Measurements from ENCODE around the gene ARL14. TPM values are rescaled to one million over a fixed set of nuclear protein-coding genes. Genes with fewer than 3 reads are reported as not detected.

The ARL14 gene
- polyA plus RNA-seq (ENCODE audit: insufficient read length in 4 of 4), result under 1 TPM in 3 of 4 donors, not detected in 1; 0.13 to 0.53 (median 0.42) TPM

- no peak for DNase-seq (ENCODE audit: low read depth in 4 of 4, low spot score in 3 of 4)
Measured at GRCh38 chr3:160676547-160677303, at the start of gene ARL14. TSS of gene ARL14 (plus strand) at chr3:160677160. CDS start at chr3:160677347, 187 bp downstream.

GRCh38 chr3:160629491-160629890 lies 47.5 kb upstream of the ARL14 start:
- no peak for DNase-seq (ENCODE audit: low read depth in 4 of 4, low spot score in 3 of 4)

- DNase-seq (ENCODE audit: low read depth in 4 of 4, low spot score in 3 of 4), result no peak
Measured at GRCh38 chr3:160633361-160634083, 43.4 kb upstream of the ARL14 start.

GRCh38 chr3:160635213-160635612 lies 41.7 kb upstream of the ARL14 start:
- no peak for DNase-seq (ENCODE audit: low read depth in 4 of 4, low spot score in 3 of 4)

- DNase-seq (ENCODE audit: low read depth in 4 of 4, low spot score in 3 of 4), result no peak
Measured at GRCh38 chr3:160637086-160637485, 39.9 kb upstream of the ARL14 start.

- DNase-seq (ENCODE audit: low read depth in 4 of 4, low spot score in 3 of 4), result no peak
Measured at GRCh38 chr3:160638184-160638583, 38.8 kb upstream of the ARL14 start.

- DNase-seq (ENCODE audit: low read depth in 4 of 4, low spot score in 3 of 4), result no peak
Measured at GRCh38 chr3:160641665-160642309, 35.2 kb upstream of the ARL14 start.

- DNase-seq (ENCODE audit: low read depth in 4 of 4, low spot score in 3 of 4), result no peak
Measured at GRCh38 chr3:160643994-160644393, 33.0 kb upstream of the ARL14 start.

- no peak for DNase-seq (ENCODE audit: low read depth in 4 of 4, low spot score in 3 of 4)
Measured at GRCh38 chr3:160644491-160644890, 32.5 kb upstream of the ARL14 start.

- DNase-seq (ENCODE audit: low read depth in 4 of 4, low spot score in 3 of 4), result no peak
Measured at GRCh38 chr3:160648701-160649100, 28.3 kb upstream of the ARL14 start.

GRCh38 chr3:160649596-160649995 lies 27.4 kb upstream of the ARL14 start:
- no peak for DNase-seq (ENCODE audit: low read depth in 4 of 4, low spot score in 3 of 4)

GRCh38 chr3:160653512-160653911 lies 23.4 kb upstream of the ARL14 start:
- no peak for DNase-seq (ENCODE audit: low read depth in 4 of 4, low spot score in 3 of 4)

- no peak for DNase-seq (ENCODE audit: low read depth in 4 of 4, low spot score in 3 of 4)
Measured at GRCh38 chr3:160660902-160661301, 16.1 kb upstream of the ARL14 start.

GRCh38 chr3:160661660-160662059 lies 15.3 kb upstream of the ARL14 start:
- DNase-seq (ENCODE audit: low read depth in 4 of 4, low spot score in 3 of 4), result no peak

GRCh38 chr3:160665231-160665630 lies 11.7 kb upstream of the ARL14 start:
- DNase-seq (ENCODE audit: low read depth in 4 of 4, low spot score in 3 of 4), result no peak

GRCh38 chr3:160665784-160666526 lies 11.0 kb upstream of the ARL14 start:
- DNase-seq (ENCODE audit: low read depth in 4 of 4, low spot score in 3 of 4), result no peak

- DNase-seq (ENCODE audit: low read depth in 4 of 4, low spot score in 3 of 4), result no peak
Measured at GRCh38 chr3:160667452-160667851, 9.5 kb upstream of the ARL14 start.

GRCh38 chr3:160668454-160668853 lies 8.5 kb upstream of the ARL14 start:
- DNase-seq (ENCODE audit: low read depth in 4 of 4, low spot score in 3 of 4), result no peak

GRCh38 chr3:160671231-160671630 lies 5.7 kb upstream of the ARL14 start:
- no peak for DNase-seq (ENCODE audit: low read depth in 4 of 4, low spot score in 3 of 4)

- DNase-seq (ENCODE audit: low read depth in 4 of 4, low spot score in 3 of 4), result no peak
Measured at GRCh38 chr3:160671995-160672394, 5.0 kb upstream of the ARL14 start.

- no peak for DNase-seq (ENCODE audit: low read depth in 4 of 4, low spot score in 3 of 4)
Measured at GRCh38 chr3:160673188-160673587, 3.8 kb upstream of the ARL14 start.
